ENCODE measurements around the gene GIMAP5. TPM values are rescaled to one million over a fixed set of nuclear protein-coding genes. Genes with fewer than 3 reads are reported as not detected.
A peak's percentile ranks its signal among the peaks of the same experiment; 100 is the strongest.
"Not testable (repeated sequence)": the region's sequence is repeated elsewhere in the genome, so short reads cannot be mapped to it uniquely, and the experiment has no call there.

GIMAP5 gene
- total RNA-seq, 1 experiment from 2014 or later: 0.24 TPM

DNA sequence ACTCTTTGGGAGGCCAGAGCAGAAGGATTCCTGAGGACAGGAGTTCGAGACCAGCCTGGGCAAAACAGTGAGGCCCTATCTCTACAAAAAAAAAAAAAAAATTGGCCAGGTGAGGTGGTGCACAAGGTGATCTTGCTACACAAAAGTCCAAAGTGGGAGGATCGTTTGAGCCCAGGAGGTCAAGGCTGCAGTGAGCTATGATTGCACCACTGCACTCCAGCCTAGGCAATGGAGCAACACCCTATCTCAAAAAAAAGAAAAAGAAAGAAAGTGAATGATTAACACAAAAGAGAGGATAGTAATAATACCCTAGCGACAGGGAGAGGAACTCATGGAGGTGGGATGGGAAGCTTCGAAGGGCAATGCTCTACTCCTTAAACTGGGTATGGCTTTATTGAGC lies 32.5 kb downstream of the GIMAP5 start:
- Mint-ChIP-seq H3K27me3 (ENCODE audit: low read depth) (peaks cover 13% of the 10 kb centered on the region; the same call in 1 of the 2 replicates), H3K27ac (no peak overlapping the region), H3K9me3 (peaks cover 24% of the 10 kb centered on the region), H3K4me1 (peaks cover 10% of the 10 kb centered on the region), H3K4me3 (no peak overlapping the region), H3K36me3 (0 out of 2 replicates have a peak, but pooled peaks cover 2% of the 10 kb centered on the region)
- DNase-seq (ENCODE audit: low spot score) (no peak), ATAC-seq (no peak)
- POLR2A ChIA-PET: no interaction called here
- CTCF ChIA-PET: interaction anchor here (0.7 to 1.2 kb wide), 2 partner anchors 10 to 216 kb away, joined by 3 to 5 read pairs; no protein-coding TSS in a partner anchor
- TF ChIP-seq SP1 (CRISPR knock-in tag; conservative IDR thresholded peaks at IDR 0.05): no peak
- TF ChIP-seq ZNF138 (CRISPR knock-in tag; conservative IDR thresholded peaks at IDR 0.05): no peak
- no peak for TF ChIP-seq GTF2I (CRISPR knock-in tag; conservative IDR thresholded peaks at IDR 0.05)
- TF ChIP-seq, protein P1, sequence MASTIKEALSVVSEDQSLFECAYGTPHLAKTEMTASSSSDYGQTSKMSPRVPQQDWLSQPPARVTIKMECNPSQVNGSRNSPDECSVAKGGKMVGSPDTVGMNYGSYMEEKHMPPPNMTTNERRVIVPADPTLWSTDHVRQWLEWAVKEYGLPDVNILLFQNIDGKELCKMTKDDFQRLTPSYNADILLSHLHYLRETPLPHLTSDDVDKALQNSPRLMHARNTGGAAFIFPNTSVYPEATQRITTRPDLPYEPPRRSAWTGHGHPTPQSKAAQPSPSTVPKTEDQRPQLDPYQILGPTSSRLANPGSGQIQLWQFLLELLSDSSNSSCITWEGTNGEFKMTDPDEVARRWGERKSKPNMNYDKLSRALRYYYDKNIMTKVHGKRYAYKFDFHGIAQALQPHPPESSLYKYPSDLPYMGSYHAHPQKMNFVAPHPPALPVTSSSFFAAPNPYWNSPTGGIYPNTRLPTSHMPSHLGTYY (CRISPR knock-in tag; IDR thresholded peaks at IDR 0.05): no peak

DNA sequence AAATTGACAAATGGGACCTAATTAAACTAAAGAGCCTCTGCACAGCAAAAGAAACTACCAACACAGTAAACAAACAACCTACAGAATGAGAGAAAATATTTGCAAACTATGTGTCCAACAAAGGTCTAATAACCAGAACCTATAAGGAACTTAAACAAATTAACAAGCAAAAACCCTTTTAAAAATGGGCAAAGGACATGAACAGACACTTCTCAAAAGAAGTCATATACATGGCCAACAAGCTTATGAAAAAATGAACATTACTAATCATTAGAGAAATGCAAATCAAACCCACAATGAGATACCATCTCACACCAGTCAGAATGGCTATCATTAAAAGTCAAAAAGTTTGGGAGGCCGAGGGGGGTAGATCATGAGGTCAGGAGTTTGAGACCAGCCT lies 36.9 kb downstream of the GIMAP5 start:
- Mint-ChIP-seq H3K9me3 (peaks cover 27% of the 10 kb centered on the region), H3K27me3 (ENCODE audit: low read depth) (peaks cover 18% of the 10 kb centered on the region)
- ATAC-seq; H3K27ac Mint-ChIP-seq; H3K4me1 Mint-ChIP-seq; H3K36me3 Mint-ChIP-seq; CTCF ChIA-PET; POLR2A ChIA-PET; H3K4me3 Mint-ChIP-seq; DNase-seq (ENCODE audit: low spot score): not testable (repeated sequence)

DNA sequence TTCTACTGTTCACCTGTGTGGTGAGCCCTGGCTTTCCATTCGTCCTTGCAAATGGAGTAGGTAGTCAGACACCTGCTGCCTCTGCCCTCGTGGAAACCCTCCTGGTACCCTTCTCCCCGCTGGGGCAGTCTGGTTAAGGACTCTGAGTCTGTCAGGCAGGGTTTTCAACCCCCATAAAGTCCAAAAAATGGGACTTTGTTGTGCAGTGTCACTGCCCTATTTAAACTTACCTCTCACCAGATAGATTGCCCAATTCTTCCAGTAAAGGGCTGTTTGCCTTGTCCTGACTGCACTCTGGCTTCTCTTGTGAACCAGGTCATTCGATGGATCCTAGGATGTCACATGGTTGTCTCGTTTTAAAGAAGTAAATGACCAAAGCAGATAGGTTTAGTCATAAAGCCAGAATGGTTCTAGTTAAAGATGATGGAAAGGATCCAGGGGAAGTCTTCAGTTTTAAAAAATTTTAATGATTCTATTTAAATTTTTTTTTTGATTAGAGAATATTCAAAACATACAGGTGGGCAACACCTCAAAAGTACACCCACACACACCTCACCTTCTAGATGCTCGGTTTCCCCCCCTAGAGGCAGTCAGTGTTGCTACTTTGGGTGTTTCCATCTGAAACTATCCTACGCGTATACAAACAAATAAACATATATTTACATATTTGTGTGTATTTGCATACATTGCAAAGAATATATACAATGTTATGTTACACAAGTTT lies 41.0 kb downstream of the GIMAP5 start:
- H3K4me1 Mint-ChIP-seq: no peaks in the 10 kb centered on the region
- ChIA-PET POLR2A (no interaction called here), CTCF (interaction anchor here (0.6 to 1.9 kb wide), 18 partner anchors 10 to 329 kb away, joined by 3 to 16 read pairs (median 4); partner anchors contain the start of gene TMEM176A)
- H3K9me3 Mint-ChIP-seq: peaks cover 18% of the 10 kb centered on the region
- peaks cover 16% of the 10 kb centered on the region for H3K27me3 Mint-ChIP-seq (ENCODE audit: low read depth)
- H3K27ac Mint-ChIP-seq: no peak overlapping the region
- H3K4me3 Mint-ChIP-seq: no peak overlapping the region
- H3K36me3 Mint-ChIP-seq: no peaks in the 10 kb centered on the region
- ATAC-seq (peak; percentile 51), DNase-seq (ENCODE audit: low spot score) (no peak)
- TF ChIP-seq, protein P2, sequence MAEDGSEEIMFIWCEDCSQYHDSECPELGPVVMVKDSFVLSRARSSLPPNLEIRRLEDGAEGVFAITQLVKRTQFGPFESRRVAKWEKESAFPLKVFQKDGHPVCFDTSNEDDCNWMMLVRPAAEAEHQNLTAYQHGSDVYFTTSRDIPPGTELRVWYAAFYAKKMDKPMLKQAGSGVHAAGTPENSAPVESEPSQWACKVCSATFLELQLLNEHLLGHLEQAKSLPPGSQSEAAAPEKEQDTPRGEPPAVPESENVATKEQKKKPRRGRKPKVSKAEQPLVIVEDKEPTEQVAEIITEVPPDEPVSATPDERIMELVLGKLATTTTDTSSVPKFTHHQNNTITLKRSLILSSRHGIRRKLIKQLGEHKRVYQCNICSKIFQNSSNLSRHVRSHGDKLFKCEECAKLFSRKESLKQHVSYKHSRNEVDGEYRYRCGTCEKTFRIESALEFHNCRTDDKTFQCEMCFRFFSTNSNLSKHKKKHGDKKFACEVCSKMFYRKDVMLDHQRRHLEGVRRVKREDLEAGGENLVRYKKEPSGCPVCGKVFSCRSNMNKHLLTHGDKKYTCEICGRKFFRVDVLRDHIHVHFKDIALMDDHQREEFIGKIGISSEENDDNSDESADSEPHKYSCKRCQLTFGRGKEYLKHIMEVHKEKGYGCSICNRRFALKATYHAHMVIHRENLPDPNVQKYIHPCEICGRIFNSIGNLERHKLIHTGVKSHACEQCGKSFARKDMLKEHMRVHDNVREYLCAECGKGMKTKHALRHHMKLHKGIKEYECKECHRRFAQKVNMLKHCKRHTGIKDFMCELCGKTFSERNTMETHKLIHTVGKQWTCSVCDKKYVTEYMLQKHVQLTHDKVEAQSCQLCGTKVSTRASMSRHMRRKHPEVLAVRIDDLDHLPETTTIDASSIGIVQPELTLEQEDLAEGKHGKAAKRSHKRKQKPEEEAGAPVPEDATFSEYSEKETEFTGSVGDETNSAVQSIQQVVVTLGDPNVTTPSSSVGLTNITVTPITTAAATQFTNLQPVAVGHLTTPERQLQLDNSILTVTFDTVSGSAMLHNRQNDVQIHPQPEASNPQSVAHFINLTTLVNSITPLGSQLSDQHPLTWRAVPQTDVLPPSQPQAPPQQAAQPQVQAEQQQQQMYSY (CRISPR knock-in tag; IDR thresholded peaks at IDR 0.05): no peak
- TF ChIP-seq, protein P3, sequence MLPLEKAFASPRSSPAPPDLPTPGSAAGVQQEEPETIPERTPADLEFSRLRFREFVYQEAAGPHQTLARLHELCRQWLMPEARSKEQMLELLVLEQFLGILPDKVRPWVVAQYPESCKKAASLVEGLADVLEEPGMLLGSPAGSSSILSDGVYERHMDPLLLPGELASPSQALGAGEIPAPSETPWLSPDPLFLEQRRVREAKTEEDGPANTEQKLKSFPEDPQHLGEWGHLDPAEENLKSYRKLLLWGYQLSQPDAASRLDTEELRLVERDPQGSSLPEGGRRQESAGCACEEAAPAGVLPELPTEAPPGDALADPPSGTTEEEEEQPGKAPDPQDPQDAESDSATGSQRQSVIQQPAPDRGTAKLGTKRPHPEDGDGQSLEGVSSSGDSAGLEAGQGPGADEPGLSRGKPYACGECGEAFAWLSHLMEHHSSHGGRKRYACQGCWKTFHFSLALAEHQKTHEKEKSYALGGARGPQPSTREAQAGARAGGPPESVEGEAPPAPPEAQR (CRISPR knock-in tag; IDR thresholded peaks at IDR 0.05): no peak
- TF ChIP-seq, protein P1 (CRISPR knock-in tag; IDR thresholded peaks at IDR 0.05): no peak
- no peak for TF ChIP-seq ATF1 (CRISPR knock-in tag; IDR thresholded peaks at IDR 0.05)
- TF ChIP-seq, protein P4, sequence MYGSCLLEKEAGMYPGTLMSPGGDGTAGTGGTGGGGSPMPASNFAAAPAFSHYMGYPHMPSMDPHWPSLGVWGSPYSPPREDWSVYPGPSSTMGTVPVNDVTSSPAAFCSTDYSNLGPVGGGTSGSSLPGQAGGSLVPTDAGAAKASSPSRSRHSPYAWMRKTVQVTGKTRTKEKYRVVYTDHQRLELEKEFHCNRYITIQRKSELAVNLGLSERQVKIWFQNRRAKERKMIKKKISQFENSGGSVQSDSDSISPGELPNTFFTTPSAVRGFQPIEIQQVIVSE (CRISPR knock-in tag; IDR thresholded peaks at IDR 0.05; ENCODE audit: borderline replicate concordance): no peak
- TF ChIP-seq, protein P5, sequence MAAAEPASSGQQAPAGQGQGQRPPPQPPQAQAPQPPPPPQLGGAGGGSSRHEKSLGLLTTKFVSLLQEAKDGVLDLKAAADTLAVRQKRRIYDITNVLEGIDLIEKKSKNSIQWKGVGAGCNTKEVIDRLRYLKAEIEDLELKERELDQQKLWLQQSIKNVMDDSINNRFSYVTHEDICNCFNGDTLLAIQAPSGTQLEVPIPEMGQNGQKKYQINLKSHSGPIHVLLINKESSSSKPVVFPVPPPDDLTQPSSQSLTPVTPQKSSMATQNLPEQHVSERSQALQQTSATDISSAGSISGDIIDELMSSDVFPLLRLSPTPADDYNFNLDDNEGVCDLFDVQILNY (CRISPR knock-in tag; IDR thresholded peaks at IDR 0.05): no peak
- no peak for TF ChIP-seq ZNF232 (CRISPR knock-in tag; IDR thresholded peaks at IDR 0.05)
- TF ChIP-seq, protein P6, sequence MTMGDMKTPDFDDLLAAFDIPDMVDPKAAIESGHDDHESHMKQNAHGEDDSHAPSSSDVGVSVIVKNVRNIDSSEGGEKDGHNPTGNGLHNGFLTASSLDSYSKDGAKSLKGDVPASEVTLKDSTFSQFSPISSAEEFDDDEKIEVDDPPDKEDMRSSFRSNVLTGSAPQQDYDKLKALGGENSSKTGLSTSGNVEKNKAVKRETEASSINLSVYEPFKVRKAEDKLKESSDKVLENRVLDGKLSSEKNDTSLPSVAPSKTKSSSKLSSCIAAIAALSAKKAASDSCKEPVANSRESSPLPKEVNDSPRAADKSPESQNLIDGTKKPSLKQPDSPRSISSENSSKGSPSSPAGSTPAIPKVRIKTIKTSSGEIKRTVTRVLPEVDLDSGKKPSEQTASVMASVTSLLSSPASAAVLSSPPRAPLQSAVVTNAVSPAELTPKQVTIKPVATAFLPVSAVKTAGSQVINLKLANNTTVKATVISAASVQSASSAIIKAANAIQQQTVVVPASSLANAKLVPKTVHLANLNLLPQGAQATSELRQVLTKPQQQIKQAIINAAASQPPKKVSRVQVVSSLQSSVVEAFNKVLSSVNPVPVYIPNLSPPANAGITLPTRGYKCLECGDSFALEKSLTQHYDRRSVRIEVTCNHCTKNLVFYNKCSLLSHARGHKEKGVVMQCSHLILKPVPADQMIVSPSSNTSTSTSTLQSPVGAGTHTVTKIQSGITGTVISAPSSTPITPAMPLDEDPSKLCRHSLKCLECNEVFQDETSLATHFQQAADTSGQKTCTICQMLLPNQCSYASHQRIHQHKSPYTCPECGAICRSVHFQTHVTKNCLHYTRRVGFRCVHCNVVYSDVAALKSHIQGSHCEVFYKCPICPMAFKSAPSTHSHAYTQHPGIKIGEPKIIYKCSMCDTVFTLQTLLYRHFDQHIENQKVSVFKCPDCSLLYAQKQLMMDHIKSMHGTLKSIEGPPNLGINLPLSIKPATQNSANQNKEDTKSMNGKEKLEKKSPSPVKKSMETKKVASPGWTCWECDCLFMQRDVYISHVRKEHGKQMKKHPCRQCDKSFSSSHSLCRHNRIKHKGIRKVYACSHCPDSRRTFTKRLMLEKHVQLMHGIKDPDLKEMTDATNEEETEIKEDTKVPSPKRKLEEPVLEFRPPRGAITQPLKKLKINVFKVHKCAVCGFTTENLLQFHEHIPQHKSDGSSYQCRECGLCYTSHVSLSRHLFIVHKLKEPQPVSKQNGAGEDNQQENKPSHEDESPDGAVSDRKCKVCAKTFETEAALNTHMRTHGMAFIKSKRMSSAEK (CRISPR knock-in tag; IDR thresholded peaks at IDR 0.05; ENCODE audit: borderline replicate concordance): no peak
- TF ChIP-seq HMGA2 (CRISPR knock-in tag; IDR thresholded peaks at IDR 0.05): no peak
- TF ChIP-seq RORB (CRISPR knock-in tag; IDR thresholded peaks at IDR 0.05): no peak
- TF ChIP-seq, protein P7, sequence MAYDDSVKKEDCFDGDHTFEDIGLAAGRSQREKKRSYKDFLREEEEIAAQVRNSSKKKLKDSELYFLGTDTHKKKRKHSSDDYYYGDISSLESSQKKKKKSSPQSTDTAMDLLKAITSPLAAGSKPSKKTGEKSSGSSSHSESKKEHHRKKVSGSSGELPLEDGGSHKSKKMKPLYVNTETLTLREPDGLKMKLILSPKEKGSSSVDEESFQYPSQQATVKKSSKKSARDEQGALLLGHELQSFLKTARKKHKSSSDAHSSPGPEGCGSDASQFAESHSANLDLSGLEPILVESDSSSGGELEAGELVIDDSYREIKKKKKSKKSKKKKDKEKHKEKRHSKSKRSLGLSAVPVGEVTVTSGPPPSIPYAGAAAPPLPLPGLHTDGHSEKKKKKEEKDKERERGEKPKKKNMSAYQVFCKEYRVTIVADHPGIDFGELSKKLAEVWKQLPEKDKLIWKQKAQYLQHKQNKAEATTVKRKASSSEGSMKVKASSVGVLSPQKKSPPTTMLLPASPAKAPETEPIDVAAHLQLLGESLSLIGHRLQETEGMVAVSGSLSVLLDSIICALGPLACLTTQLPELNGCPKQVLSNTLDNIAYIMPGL (CRISPR knock-in tag; IDR thresholded peaks at IDR 0.05): no peak
